Measurements from ENCODE around the gene THADA.

- TF ChIP-seq CTCF (IDR thresholded peaks at IDR 0.05 in 8 of 11, conservative IDR thresholded peaks at IDR 0.05 in 3 of 11) (no peak), POLR2A (IDR thresholded peaks at IDR 0.05) (no peak)
Measured at GRCh38 chr2:43268066-43268953, 327.5 kb downstream of the THADA start.
